SK-N-MC (cell line): ENCODE measurements around the gene PDLIM5.

Experiments
- EZH2 ChIP-seq: fragments of 200-600 bp; sonication (generic); IDR thresholded peaks from one replicate; pipeline ENCODE4 v1.6.1; 2017; ENCODE audit warnings: antibody characterized with exemption
- FOXP2 ChIP-seq: optimal IDR thresholded peaks from 2 replicates; pipeline ENCODE3; 2011; ENCODE audit warnings: mild to moderate bottlenecking, moderate library complexity; ENCODE audit not compliant: insufficient read depth; ENCODE audit errors: extremely low read length, control extremely low read depth
- POLR2AphosphoS5 ChIP-seq: IDR thresholded peaks from 2 replicates; pipeline ENCODE4 v1.6.1; 2012; ENCODE audit warnings: mild to moderate bottlenecking, low read depth, low read length, borderline replicate concordance

DNA sequence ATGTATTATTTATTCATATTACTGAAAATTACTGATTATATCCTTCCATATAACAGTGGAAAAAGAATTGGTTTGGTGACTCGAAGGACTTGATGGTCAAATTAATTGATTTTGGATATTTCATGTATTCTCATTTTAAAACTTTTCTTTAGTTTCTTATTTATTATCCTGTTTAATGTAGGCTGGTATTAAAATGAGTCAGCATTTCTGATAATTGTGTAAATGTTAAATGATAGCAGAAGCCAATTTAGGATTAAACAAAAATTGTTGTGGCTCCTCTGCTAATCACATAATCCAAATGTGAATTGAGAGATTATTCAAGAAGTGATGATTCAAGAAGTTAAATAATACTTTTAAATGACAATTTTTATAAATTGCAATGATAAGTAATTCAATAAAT is 38.7 kb downstream of the PDLIM5 start:
- TF ChIP-seq POLR2AphosphoS5 (no peak), EZH2 (no peak), FOXP2 (no peak)
